IMR-90 (cell line): ENCODE measurements around the gene MRGPRX1. TPM values are rescaled to one million over a fixed set of nuclear protein-coding genes. Genes with fewer than 3 reads are reported as not detected.

ENCODE experiments used
- ATAC-seq: fragments of 200-7000 bp; cut with Tn5 transposase; 2 replicates; pipeline ENCODE4 v1.9.1; 2020; ENCODE audit warnings: low read depth, mild to moderate bottlenecking, moderate library complexity
- BruUV-seq: library from RNA; stranded (reverse); fragments of 400-500 nt; replicated peaks from 2 replicates; lab custom pipeline; 2021; lab: Mats Ljungman, UMichigan
- CTCF ChIA-PET: fragments of 300-600 bp; formaldehyde crosslinking; extraction: SDS; loops from one replicate; lab custom pipeline; 2021; ENCODE audit warnings: antibody characterized with exemption; lab: Yijun Ruan, JAX
- POLR2A ChIA-PET: fragments of 300-600 bp; sonication (Branson Sonifier 250); formaldehyde crosslinking; loops from one replicate; lab custom pipeline; 2022; ENCODE audit warnings: antibody characterized with exemption; ENCODE audit not compliant: unreplicated experiment; lab: Charles Lee
- DNase-seq: peaks from one replicate; pipeline ENCODE4 v3.0.0; 2013
- H2AFZ ChIP-seq: replicated peaks from 2 replicates; pipeline ENCODE3; 2013; ENCODE audit warnings: low read length, mild to moderate bottlenecking; ENCODE audit not compliant: poor library complexity
- H2AK5ac ChIP-seq: 2 replicates; pipeline ENCODE4 v1.6.1; 2013; ENCODE audit warnings: low read depth, low read length, inconsistent platforms
- H2AK9ac ChIP-seq: replicated peaks from 2 replicates; pipeline ENCODE3; 2013; ENCODE audit warnings: mild to moderate bottlenecking, low read depth, low read length, moderate library complexity; ENCODE audit not compliant: poor library complexity
- H2BK120ac ChIP-seq: 2 replicates; pipeline ENCODE4 v1.6.1; 2013; ENCODE audit warnings: low read depth, low read length, inconsistent platforms
- H2BK15ac ChIP-seq: 3 replicates; pipeline ENCODE4 v1.6.1; 2013; ENCODE audit warnings: low read depth, low read length, inconsistent platforms
- H2BK20ac ChIP-seq: 2 replicates; pipeline ENCODE4 v1.6.1; 2013; ENCODE audit warnings: low read depth, mild to moderate bottlenecking, inconsistent platforms, low read length, moderate library complexity
- H2BK5ac ChIP-seq: 2 replicates; pipeline ENCODE4 v1.6.1; 2013; ENCODE audit warnings: mild to moderate bottlenecking, low read depth, low read length, inconsistent platforms; ENCODE audit not compliant: poor library complexity, severe bottlenecking
- H3K14ac ChIP-seq: replicated peaks from 2 replicates; pipeline ENCODE4 v1.6.1; 2013; ENCODE audit warnings: low read depth, low read length, inconsistent platforms
- H3K18ac ChIP-seq: 2 replicates; pipeline ENCODE4 v1.6.1; 2013; ENCODE audit warnings: low read depth, low read length, control low read depth
- H3K23ac ChIP-seq: 2 replicates; pipeline ENCODE4 v1.6.1; 2013; ENCODE audit warnings: low read depth, low read length, inconsistent platforms
- H3K27ac ChIP-seq: 2 replicates; pipeline ENCODE4 v1.5.1; 2013; ENCODE audit warnings: mild to moderate bottlenecking, control low read depth, low read length; ENCODE audit not compliant: insufficient read depth
- H3K27me3 ChIP-seq: 2 replicates; pipeline ENCODE4 v1.6.1; 2013; ENCODE audit warnings: low read length; ENCODE audit not compliant: control insufficient read depth, insufficient read depth
- H3K36me3 ChIP-seq: 2 replicates; pipeline ENCODE4 v1.6.1; 2013; ENCODE audit warnings: low read length, mixed read lengths; ENCODE audit not compliant: control insufficient read depth, insufficient read depth
- H3K4ac ChIP-seq: 2 replicates; pipeline ENCODE4 v1.6.1; 2013; ENCODE audit warnings: low read depth, low read length, inconsistent platforms
- H3K4me1 ChIP-seq: 2 replicates; pipeline ENCODE4 v1.6.1; 2013; ENCODE audit warnings: low read length, mixed read lengths; ENCODE audit not compliant: control insufficient read depth, insufficient read depth
- H3K4me2 ChIP-seq: 2 replicates; pipeline ENCODE4 v1.6.1; 2013; ENCODE audit warnings: low read depth, mild to moderate bottlenecking, control low read depth, low read length, moderate library complexity
- H3K4me3 ChIP-seq: 2 replicates; pipeline ENCODE4 v1.5.1; 2013; ENCODE audit warnings: low read depth, mild to moderate bottlenecking, control low read depth, low read length, moderate library complexity; ENCODE audit not compliant: insufficient read depth
- H3K56ac ChIP-seq: 2 replicates; pipeline ENCODE4 v1.6.1; 2013; ENCODE audit warnings: low read length, inconsistent platforms; ENCODE audit not compliant: insufficient read depth; ENCODE audit errors: extremely low read depth
- H3K79me1 ChIP-seq, 2 experiments: 2 replicates each; pipeline ENCODE4 v1.6.1; 2013; ENCODE audit warnings: low read length in 2 of 2, inconsistent platforms in 1 of 2, low read depth in 1 of 2
- H3K9ac ChIP-seq: 2 replicates; pipeline ENCODE4 v1.6.1; 2013; ENCODE audit warnings: low read depth, low read length, control low read depth
- H3K9me1 ChIP-seq: 2 replicates; pipeline ENCODE4 v1.6.1; 2013; ENCODE audit warnings: low read length, inconsistent platforms; ENCODE audit not compliant: insufficient read depth
- H3K9me3 ChIP-seq: 2 replicates; pipeline ENCODE4 v1.6.1; 2013; ENCODE audit warnings: low read length; ENCODE audit not compliant: control insufficient read depth, insufficient read depth
- H4K20me1 ChIP-seq: 2 replicates; pipeline ENCODE4 v1.6.1; 2013; ENCODE audit warnings: low read length, inconsistent platforms; ENCODE audit not compliant: insufficient read depth
- H4K5ac ChIP-seq: 2 replicates; pipeline ENCODE4 v1.6.1; 2013; ENCODE audit warnings: mild to moderate bottlenecking, low read depth, low read length, control low read depth
- H4K8ac ChIP-seq, 2 experiments: 2 replicates each; pipeline ENCODE4 v1.6.1; 2013; ENCODE audit warnings: low read depth in 2 of 2, low read length in 2 of 2, control low read depth in 1 of 2, inconsistent platforms in 1 of 2
- H4K91ac ChIP-seq: 2 replicates; pipeline ENCODE4 v1.6.1; 2013; ENCODE audit warnings: low read depth, low read length, inconsistent platforms; ENCODE audit not compliant: insufficient read depth
- BHLHE40 ChIP-seq: fragments of 150-350 bp; IDR thresholded peaks from 2 replicates; pipeline ENCODE4 v1.6.1; 2016; ENCODE audit warnings: mild to moderate bottlenecking, low read depth, low read length
- CEBPB ChIP-seq: IDR thresholded peaks from 2 replicates; pipeline ENCODE4 v1.6.1; 2012; ENCODE audit warnings: low read depth, low read length, improper control_type of control experiment
- CHD1 ChIP-seq: IDR thresholded peaks from 2 replicates; pipeline ENCODE4 v1.6.1; 2012; ENCODE audit warnings: low read depth, low read length, improper control_type of control experiment
- FOS ChIP-seq: fragments of 150-350 bp; IDR thresholded peaks from 2 replicates; pipeline ENCODE4 v1.6.1; 2016; ENCODE audit warnings: low read depth, low read length
- MAFK ChIP-seq: IDR thresholded peaks from 2 replicates; pipeline ENCODE4 v1.6.1; 2012; ENCODE audit warnings: low read depth, low read length, improper control_type of control experiment
- MAZ ChIP-seq: IDR thresholded peaks from 2 replicates; pipeline ENCODE4 v1.6.1; 2012; ENCODE audit warnings: low read depth, mild to moderate bottlenecking, low read length, improper control_type of control experiment, moderate library complexity, borderline replicate concordance
- MXI1 ChIP-seq: IDR thresholded peaks from 2 replicates; pipeline ENCODE4 v1.6.1; 2012; ENCODE audit warnings: low read depth, mild to moderate bottlenecking, low read length, moderate library complexity, borderline replicate concordance
- NFE2L2 ChIP-seq: fragments of 150-350 bp; IDR thresholded peaks from 2 replicates; pipeline ENCODE4 v1.6.1; 2016; ENCODE audit warnings: low read depth, mild to moderate bottlenecking, low read length
- POLR2A ChIP-seq: IDR thresholded peaks from 2 replicates; pipeline ENCODE4 v1.6.1; 2012; ENCODE audit warnings: mild to moderate bottlenecking, low read depth, low read length
- RAD21 ChIP-seq: IDR thresholded peaks from 2 replicates; pipeline ENCODE4 v1.6.1; 2012; ENCODE audit warnings: low read length, improper control_type of control experiment
- RCOR1 ChIP-seq: IDR thresholded peaks from 2 replicates; pipeline ENCODE4 v1.6.1; 2012; ENCODE audit warnings: mild to moderate bottlenecking, low read length, improper control_type of control experiment; ENCODE audit not compliant: insufficient replicate concordance
- RFX5 ChIP-seq: IDR thresholded peaks from 2 replicates; pipeline ENCODE4 v1.8.0; 2012; ENCODE audit warnings: low read depth, mild to moderate bottlenecking, low read length, moderate library complexity
- SMC3 ChIP-seq: fragments of 150-350 bp; IDR thresholded peaks from 2 replicates; pipeline ENCODE4 v1.6.1; 2016; ENCODE audit warnings: low read depth, mild to moderate bottlenecking, antibody characterized with exemption, low read length, moderate library complexity
- WGBS, 2 experiments: methylation state at CpG; one replicate each; pipeline versions ENCODE4 v1.1.5 to v1.1.7; 2013; ENCODE audit warnings: missing lambda C conversion rate in 2 of 2; ENCODE audit not compliant: insufficient read length in 1 of 2; ENCODE audit errors: extremely low coverage in 2 of 2; 5-methylcytosine and 5-hydroxymethylcytosine counted together
- dilution Hi-C: fragments of 300-500 bp; cut with HindIII; formaldehyde crosslinking; loops from one replicate; pipeline ENCODE4 v1.14.3; 2018; ENCODE audit warnings: low sequenced_read_pairs; ENCODE audit not compliant: unreplicated experiment
- in situ Hi-C: fragments of 300-500 bp; cut with MboI; formaldehyde crosslinking; loops from 3 replicates; pipeline ENCODE4 v1.14.3; 2019; ENCODE audit warnings: low sequenced_read_pairs, inconsistent platforms, mixed read lengths
- intact Hi-C: fragments of 100-400 bp; cut with micrococcal nuclease; formaldehyde crosslinking; loops from 2 replicates; pipeline ENCODE4 v1.10.0; 2022
- polyA plus RNA-seq, 3 experiments: library from polyadenylated mRNA; depleted of rRNA; stranded (reverse); fragments of >200 nt; gene quantifications; 2 replicates each; pipeline ENCODE4 v1.2.3, GENCODE V29; 2012; ENCODE audit warnings: low replicate concordance in 1 of 3
- total RNA-seq: library from RNA; depleted of rRNA; stranded (reverse); fragments of >200 nt; gene quantifications from 2 replicates; pipeline ENCODE4 v1.2.3, GENCODE V29; 2012
- TF ChIP-seq, protein P1 (sequence below): fragments of 150-350 bp; IDR thresholded peaks from 2 replicates; pipeline ENCODE4 v1.6.1; 2017; ENCODE audit warnings: mild to moderate bottlenecking, antibody characterized with exemption, low read length, low read depth
- TF ChIP-seq, protein P2 (sequence below): fragments of 150-350 bp; IDR thresholded peaks from 2 replicates; pipeline ENCODE4 v1.6.1; 2016; ENCODE audit warnings: low read depth, mild to moderate bottlenecking, low read length, moderate library complexity, borderline replicate concordance

The MRGPRX1 gene
- total and polyA plus RNA-seq, 2 of the 4 experiments (the other 2 are of a cell fraction), result not detected

DNA sequence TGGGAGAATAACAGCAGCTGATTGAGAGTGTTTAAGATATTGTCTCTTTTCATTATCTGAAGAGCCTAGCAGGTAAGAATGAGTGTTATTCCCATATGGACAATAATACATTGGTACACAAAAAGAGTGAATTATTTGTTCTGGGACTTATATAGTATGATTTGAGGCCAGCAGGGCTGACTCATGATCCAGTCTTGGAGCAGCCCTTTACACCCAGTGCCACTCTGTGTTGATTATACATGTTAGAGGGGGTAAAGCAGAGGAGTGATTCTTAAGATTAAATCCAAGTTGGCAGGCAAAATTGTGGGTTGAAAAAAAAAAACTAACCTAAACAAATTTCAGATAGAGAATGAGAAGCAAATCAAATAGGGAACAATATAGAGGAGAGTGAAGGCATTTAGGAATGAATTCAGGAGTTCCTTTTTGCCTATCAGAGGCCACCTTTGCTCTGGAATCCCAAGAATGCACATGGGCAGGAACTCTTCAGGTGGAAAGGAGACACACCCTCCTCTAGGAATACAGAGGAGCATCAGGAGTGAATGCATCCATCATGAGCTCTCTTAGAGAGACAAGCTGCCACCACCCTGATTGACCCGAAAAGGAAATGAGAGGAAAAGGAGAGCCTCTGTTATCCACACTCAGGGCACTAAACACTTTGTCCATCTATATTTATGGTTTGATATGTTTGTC lies 19.2 kb upstream of the MRGPRX1 start:
- no peak overlapping the region for H4K8ac ChIP-seq
- no peaks in the 10 kb centered on the region; the same call in 1 of the 2 replicates for H3K9me1 ChIP-seq
- no peaks in the 10 kb centered on the region for H3K4me1 ChIP-seq
- no peak overlapping the region for H2AFZ ChIP-seq
- H3K27ac ChIP-seq, result no peak overlapping the region
- dilution Hi-C loops (no loop called here), in situ Hi-C loops (no loop called here), intact Hi-C loops (no loop called here)
- no peak overlapping the region for H2AK9ac ChIP-seq
- H2BK15ac ChIP-seq, result no peak overlapping the region
- no peaks in the 10 kb centered on the region for H3K79me1 ChIP-seq
- no peak overlapping the region for H3K4ac ChIP-seq
- no peaks in the 10 kb centered on the region for H3K36me3 ChIP-seq
- CTCF ChIA-PET, result no interaction called here
- H2BK20ac ChIP-seq, result no peak overlapping the region
- H2BK5ac ChIP-seq, result no peak overlapping the region
- no TSS peak for BruUV-seq
- no peak overlapping the region for H3K4me3 ChIP-seq
- H3K18ac ChIP-seq, result no peak overlapping the region
- H2AK5ac ChIP-seq, result no peak overlapping the region
- H4K91ac ChIP-seq, result no peak overlapping the region
- H3K4me2 ChIP-seq, result no peak overlapping the region
- no peak overlapping the region for H3K9ac ChIP-seq
- no peak overlapping the region for H2BK120ac ChIP-seq
- H4K20me1 ChIP-seq, result no peaks in the 10 kb centered on the region
- no peaks in the 10 kb centered on the region for H3K27me3 ChIP-seq
- no peak overlapping the region for H3K56ac ChIP-seq
- no peak overlapping the region for H3K23ac ChIP-seq
- no peak for DNase-seq
- no peaks in the 10 kb centered on the region for H3K9me3 ChIP-seq
- H3K14ac ChIP-seq, result no peak overlapping the region
- ATAC-seq, result no peak
- no CpG with 5 or more reads among the region's 1 CpG for WGBS, 2 experiments
- TF ChIP-seq CEBPB, result no peak
- TF ChIP-seq FOS, result no peak
- TF ChIP-seq CHD1, result no peak
- TF ChIP-seq RFX5, result no peak
- no peak for TF ChIP-seq MAZ
- no peak for TF ChIP-seq POLR2A
- TF ChIP-seq RCOR1, result no peak
- TF ChIP-seq MXI1, result no peak
- no peak for TF ChIP-seq RAD21
- TF ChIP-seq BHLHE40, result no peak
- TF ChIP-seq, protein P1, sequence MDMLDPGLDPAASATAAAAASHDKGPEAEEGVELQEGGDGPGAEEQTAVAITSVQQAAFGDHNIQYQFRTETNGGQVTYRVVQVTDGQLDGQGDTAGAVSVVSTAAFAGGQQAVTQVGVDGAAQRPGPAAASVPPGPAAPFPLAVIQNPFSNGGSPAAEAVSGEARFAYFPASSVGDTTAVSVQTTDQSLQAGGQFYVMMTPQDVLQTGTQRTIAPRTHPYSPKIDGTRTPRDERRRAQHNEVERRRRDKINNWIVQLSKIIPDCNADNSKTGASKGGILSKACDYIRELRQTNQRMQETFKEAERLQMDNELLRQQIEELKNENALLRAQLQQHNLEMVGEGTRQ, result no peak
- TF ChIP-seq, protein P2, sequence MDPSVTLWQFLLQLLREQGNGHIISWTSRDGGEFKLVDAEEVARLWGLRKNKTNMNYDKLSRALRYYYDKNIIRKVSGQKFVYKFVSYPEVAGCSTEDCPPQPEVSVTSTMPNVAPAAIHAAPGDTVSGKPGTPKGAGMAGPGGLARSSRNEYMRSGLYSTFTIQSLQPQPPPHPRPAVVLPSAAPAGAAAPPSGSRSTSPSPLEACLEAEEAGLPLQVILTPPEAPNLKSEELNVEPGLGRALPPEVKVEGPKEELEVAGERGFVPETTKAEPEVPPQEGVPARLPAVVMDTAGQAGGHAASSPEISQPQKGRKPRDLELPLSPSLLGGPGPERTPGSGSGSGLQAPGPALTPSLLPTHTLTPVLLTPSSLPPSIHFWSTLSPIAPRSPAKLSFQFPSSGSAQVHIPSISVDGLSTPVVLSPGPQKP, result no peak
- TF ChIP-seq SMC3, result no peak
- TF ChIP-seq NFE2L2, result no peak
- TF ChIP-seq MAFK, result no peak
- H4K5ac ChIP-seq, result no peak overlapping the region
- POLR2A ChIA-PET, result no interaction called here
